Measurements from ENCODE around the gene SPATA18.
"Not testable (repeated sequence)": the region's sequence is repeated elsewhere in the genome, so short reads cannot be mapped to it uniquely, and the experiment has no call there.

The SPATA18 gene

GRCh38 chr4:52052475-52052780, 1.3 kb downstream of the SPATA18 start:
- Histone ChIP-seq H3K4me1 (ENCODE audit: control insufficient read depth, insufficient read depth, low read length) (peaks cover 27% of the 10 kb centered on the region), H3K36me3 (ENCODE audit: control insufficient read depth, insufficient read depth, low read length, severe bottlenecking) (no peaks in the 10 kb centered on the region), H3K9ac (ENCODE audit: low read length) (peak overlapping the region; percentile 88), H3K4me3 (ENCODE audit: low read length) (peak overlapping the region; percentile 93), H3K27me3 (replicated peaks; ENCODE audit: control insufficient read depth, insufficient read depth, low read length) (no peaks in the 10 kb centered on the region), H3K9me3 (ENCODE audit: control insufficient read depth, low read length) (no peaks in the 10 kb centered on the region)
- DNase-seq (ENCODE audit: low read depth), result peak; percentile 39

DNA sequence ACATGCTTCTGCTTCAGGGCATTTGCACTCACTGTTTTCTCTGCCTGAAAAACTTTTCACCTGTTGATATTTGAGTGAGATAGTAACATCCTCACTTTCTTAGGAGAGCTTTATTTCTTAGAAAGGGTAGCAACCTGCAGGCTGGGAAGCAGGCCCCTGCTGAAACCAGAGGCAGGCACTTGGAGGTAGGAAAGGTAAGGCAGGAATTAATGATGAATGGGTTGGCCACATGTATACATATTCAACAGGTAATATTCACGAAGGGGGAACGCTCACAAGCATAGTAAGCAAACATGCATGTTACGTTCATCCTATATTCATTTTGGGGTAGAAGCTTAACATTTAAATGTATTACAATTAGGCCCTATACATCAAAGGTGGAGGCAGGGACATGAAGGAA, 3.1 kb downstream of the SPATA18 start:
- no peaks in the 10 kb centered on the region for H3K9me3 ChIP-seq (ENCODE audit: control insufficient read depth, low read length)
- no peak overlapping the region for H3K9ac ChIP-seq (ENCODE audit: low read length)
- DNase-seq (ENCODE audit: low read depth), result no peak
- no peaks in the 10 kb centered on the region for H3K27me3 ChIP-seq (replicated peaks; ENCODE audit: control insufficient read depth, insufficient read depth, low read length)
- H3K4me3 ChIP-seq (ENCODE audit: low read length), result no peak overlapping the region
- peaks cover 45% of the 10 kb centered on the region for H3K4me1 ChIP-seq (ENCODE audit: control insufficient read depth, insufficient read depth, low read length)
- H3K36me3 ChIP-seq (ENCODE audit: control insufficient read depth, insufficient read depth, low read length, severe bottlenecking), result no peaks in the 10 kb centered on the region

GRCh38 chr4:52057196-52057595, 6.1 kb downstream of the SPATA18 start:
- Histone ChIP-seq H3K27me3 (replicated peaks; ENCODE audit: control insufficient read depth, insufficient read depth, low read length) (no peaks in the 10 kb centered on the region), H3K4me3 (ENCODE audit: low read length) (no peak overlapping the region), H3K9ac (ENCODE audit: low read length) (peak overlapping the region; percentile 7), H3K36me3 (ENCODE audit: control insufficient read depth, insufficient read depth, low read length, severe bottlenecking) (no peaks in the 10 kb centered on the region), H3K9me3 (ENCODE audit: control insufficient read depth, low read length) (no peaks in the 10 kb centered on the region), H3K4me1 (ENCODE audit: control insufficient read depth, insufficient read depth, low read length) (peaks cover 42% of the 10 kb centered on the region)
- peak; percentile 63 for DNase-seq (ENCODE audit: low read depth)

DNA sequence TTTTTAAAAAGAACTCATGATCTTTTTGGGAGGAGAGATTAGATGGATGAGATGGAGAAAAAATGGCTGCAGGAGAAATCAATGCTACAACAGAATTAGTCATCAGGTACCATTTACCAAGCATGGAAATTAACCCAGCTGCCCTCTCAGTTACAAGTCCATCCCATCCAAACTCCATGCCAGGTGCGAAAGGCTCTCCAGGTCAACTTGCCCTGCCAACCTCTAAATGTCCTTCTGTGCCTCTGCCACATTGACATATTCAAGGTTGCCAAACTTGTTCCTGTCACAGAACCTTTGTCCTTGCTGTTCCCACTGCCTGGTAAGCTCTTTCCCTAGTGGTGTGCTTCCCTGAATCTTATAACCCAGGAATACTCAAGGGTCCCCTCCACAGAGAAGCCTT, 7.2 kb downstream of the SPATA18 start:
- H3K4me1 ChIP-seq (ENCODE audit: control insufficient read depth, insufficient read depth, low read length), result peaks cover 39% of the 10 kb centered on the region
- H3K27me3 ChIP-seq (replicated peaks; ENCODE audit: control insufficient read depth, insufficient read depth, low read length), result no peaks in the 10 kb centered on the region
- no peak overlapping the region for H3K9ac ChIP-seq (ENCODE audit: low read length)
- H3K4me3 ChIP-seq (ENCODE audit: low read length), result no peak overlapping the region
- no peaks in the 10 kb centered on the region for H3K36me3 ChIP-seq (ENCODE audit: control insufficient read depth, insufficient read depth, low read length, severe bottlenecking)
- no peaks in the 10 kb centered on the region for H3K9me3 ChIP-seq (ENCODE audit: control insufficient read depth, low read length)
- no peak for DNase-seq (ENCODE audit: low read depth)

GRCh38 chr4:52059372-52059771, 8.3 kb downstream of the SPATA18 start:
- no peaks in the 10 kb centered on the region for H3K9me3 ChIP-seq (ENCODE audit: control insufficient read depth, low read length)
- no peaks in the 10 kb centered on the region for H3K27me3 ChIP-seq (replicated peaks; ENCODE audit: control insufficient read depth, insufficient read depth, low read length)
- peak; percentile 83 for DNase-seq (ENCODE audit: low read depth)

DNA sequence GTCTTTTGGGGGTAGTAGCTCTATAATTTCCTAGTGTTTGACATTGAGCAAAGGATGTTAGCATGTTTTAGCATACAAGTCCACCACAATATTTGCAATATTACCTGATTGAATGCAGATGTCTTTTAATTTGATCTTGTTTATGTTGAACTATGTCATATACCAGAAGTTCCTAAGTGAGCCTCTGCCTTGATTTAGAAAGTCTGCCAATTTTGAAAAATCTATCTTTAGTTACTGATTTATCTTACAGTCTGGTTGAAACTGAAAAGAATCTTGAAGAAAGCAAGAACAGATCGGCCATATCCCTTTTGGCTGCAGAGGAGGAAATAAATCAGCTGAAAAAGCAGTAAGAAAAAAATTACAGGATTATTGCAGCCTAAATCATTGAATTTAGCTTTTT, 18.5 kb downstream of the SPATA18 start:
- H3K9me3 ChIP-seq (ENCODE audit: control insufficient read depth, low read length), result no peaks in the 10 kb centered on the region
- H3K36me3 ChIP-seq (ENCODE audit: control insufficient read depth, insufficient read depth, low read length, severe bottlenecking), result no peaks in the 10 kb centered on the region
- peak; percentile 67 for DNase-seq (ENCODE audit: low read depth)
- no peak overlapping the region for H3K9ac ChIP-seq (ENCODE audit: low read length)
- H3K4me1 ChIP-seq (ENCODE audit: control insufficient read depth, insufficient read depth, low read length), result no peaks in the 10 kb centered on the region
- H3K4me3 ChIP-seq (ENCODE audit: low read length), result no peak overlapping the region
- no peaks in the 10 kb centered on the region for H3K27me3 ChIP-seq (replicated peaks; ENCODE audit: control insufficient read depth, insufficient read depth, low read length)

More at GRCh38 chr4:52059372-52059771, 8.3 kb downstream of the SPATA18 start:
- H3K4me3 ChIP-seq (ENCODE audit: low read length), result no peak overlapping the region
- no peaks in the 10 kb centered on the region for H3K36me3 ChIP-seq (ENCODE audit: control insufficient read depth, insufficient read depth, low read length, severe bottlenecking)
- H3K9ac ChIP-seq (ENCODE audit: low read length), result no peak overlapping the region
- H3K4me1 ChIP-seq (ENCODE audit: control insufficient read depth, insufficient read depth, low read length), result peaks cover 39% of the 10 kb centered on the region

DNA sequence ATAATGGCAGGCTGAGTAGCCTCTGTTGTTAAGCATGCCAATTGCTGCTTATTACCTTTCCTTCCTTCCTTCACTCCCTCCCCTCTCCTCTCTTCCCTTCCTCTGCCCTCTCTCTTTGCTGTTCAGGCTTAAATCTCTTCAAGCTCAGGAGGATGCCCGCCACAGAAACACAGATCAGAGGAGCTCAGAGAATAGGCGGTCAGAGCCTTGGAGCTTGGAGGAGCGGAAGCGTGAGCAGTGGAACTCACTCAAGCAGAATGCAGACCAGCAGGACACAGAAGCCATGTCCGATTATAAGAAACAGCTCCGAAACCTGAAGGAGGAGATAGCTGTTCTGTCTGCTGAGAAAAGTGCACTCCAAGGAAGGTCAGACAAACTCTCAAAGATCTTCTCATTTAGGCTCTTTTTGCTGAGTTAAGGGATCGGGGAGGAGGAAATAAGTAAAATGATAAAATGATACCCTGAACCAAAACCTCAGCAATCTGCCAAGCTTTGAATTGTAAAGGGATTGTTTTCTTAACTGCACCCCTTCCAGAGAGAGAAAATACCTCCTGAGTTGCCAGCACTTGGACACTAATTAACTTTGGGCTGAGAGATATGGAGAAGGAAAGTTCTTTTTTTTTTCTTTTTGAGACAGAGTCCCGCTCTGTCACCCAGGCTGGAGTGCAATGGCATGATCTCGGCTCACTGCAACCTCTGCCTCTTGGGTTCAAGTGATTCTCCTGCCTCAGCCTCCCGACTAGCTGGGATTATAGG, 20.9 kb downstream of the SPATA18 start:
- Histone ChIP-seq H3K4me3 (ENCODE audit: low read length) (no peak overlapping the region), H3K36me3 (ENCODE audit: control insufficient read depth, insufficient read depth, low read length, severe bottlenecking) (no peaks in the 10 kb centered on the region), H3K27me3 (replicated peaks; ENCODE audit: control insufficient read depth, insufficient read depth, low read length) (no peaks in the 10 kb centered on the region), H3K9me3 (ENCODE audit: control insufficient read depth, low read length) (no peaks in the 10 kb centered on the region), H3K4me1 (ENCODE audit: control insufficient read depth, insufficient read depth, low read length) (no peaks in the 10 kb centered on the region), H3K9ac (ENCODE audit: low read length) (no peak overlapping the region)
- DNase-seq (ENCODE audit: low read depth), result no peak

- H3K4me3 ChIP-seq (ENCODE audit: low read length), result peak overlapping the region; percentile 75
- peak; percentile 45 for DNase-seq (ENCODE audit: low read depth)
- H3K36me3 ChIP-seq (ENCODE audit: control insufficient read depth, insufficient read depth, low read length, severe bottlenecking), result peaks cover 12% of the 10 kb centered on the region
- no peaks in the 10 kb centered on the region for H3K27me3 ChIP-seq (replicated peaks; ENCODE audit: control insufficient read depth, insufficient read depth, low read length)
- no peaks in the 10 kb centered on the region for H3K9me3 ChIP-seq (ENCODE audit: control insufficient read depth, low read length)
- H3K4me1 ChIP-seq (ENCODE audit: control insufficient read depth, insufficient read depth, low read length), result no peaks in the 10 kb centered on the region
- H3K9ac ChIP-seq (ENCODE audit: low read length), result peak overlapping the region; percentile 38
Observed at GRCh38 chr4:52076731-52077130, 25.6 kb downstream of the SPATA18 start.

DNA sequence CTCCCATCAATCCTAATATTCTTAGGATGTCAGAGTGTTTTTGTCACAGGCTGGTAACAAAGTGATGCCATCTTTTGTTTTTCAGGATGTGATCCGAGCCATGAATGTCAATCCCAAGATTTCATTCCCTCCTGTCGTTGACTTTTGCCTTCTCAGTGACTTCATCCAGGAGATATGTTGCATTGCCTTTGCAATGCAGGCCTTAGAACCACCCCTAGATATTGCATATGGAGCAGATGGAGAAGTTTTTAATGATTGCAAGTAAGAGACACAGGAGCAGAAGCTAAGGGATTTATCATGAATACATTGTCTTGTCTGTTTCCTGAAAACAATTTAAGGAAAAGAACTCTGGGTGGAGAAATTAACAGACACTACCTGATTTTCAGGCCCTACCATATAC, 28.6 kb downstream of the SPATA18 start:
- no peaks in the 10 kb centered on the region for H3K27me3 ChIP-seq (replicated peaks; ENCODE audit: control insufficient read depth, insufficient read depth, low read length)
- no peak overlapping the region for H3K4me3 ChIP-seq (ENCODE audit: low read length)
- peaks cover 17% of the 10 kb centered on the region for H3K36me3 ChIP-seq (ENCODE audit: control insufficient read depth, insufficient read depth, low read length, severe bottlenecking)
- DNase-seq (ENCODE audit: low read depth), result no peak
- no peak overlapping the region for H3K9ac ChIP-seq (ENCODE audit: low read length)
- no peaks in the 10 kb centered on the region for H3K9me3 ChIP-seq (ENCODE audit: control insufficient read depth, low read length)
- H3K4me1 ChIP-seq (ENCODE audit: control insufficient read depth, insufficient read depth, low read length), result no peaks in the 10 kb centered on the region

- Histone ChIP-seq H3K9me3 (ENCODE audit: control insufficient read depth, low read length) (no peaks in the 10 kb centered on the region), H3K4me3 (ENCODE audit: low read length) (no peak overlapping the region), H3K9ac (ENCODE audit: low read length) (no peak overlapping the region), H3K36me3 (ENCODE audit: control insufficient read depth, insufficient read depth, low read length, severe bottlenecking) (peaks cover 17% of the 10 kb centered on the region), H3K4me1 (ENCODE audit: control insufficient read depth, insufficient read depth, low read length) (no peaks in the 10 kb centered on the region), H3K27me3 (replicated peaks; ENCODE audit: control insufficient read depth, insufficient read depth, low read length) (no peaks in the 10 kb centered on the region)
- DNase-seq (ENCODE audit: low read depth), result peak; percentile 56
Observed at GRCh38 chr4:52081216-52081615, 30.1 kb downstream of the SPATA18 start.

DNA sequence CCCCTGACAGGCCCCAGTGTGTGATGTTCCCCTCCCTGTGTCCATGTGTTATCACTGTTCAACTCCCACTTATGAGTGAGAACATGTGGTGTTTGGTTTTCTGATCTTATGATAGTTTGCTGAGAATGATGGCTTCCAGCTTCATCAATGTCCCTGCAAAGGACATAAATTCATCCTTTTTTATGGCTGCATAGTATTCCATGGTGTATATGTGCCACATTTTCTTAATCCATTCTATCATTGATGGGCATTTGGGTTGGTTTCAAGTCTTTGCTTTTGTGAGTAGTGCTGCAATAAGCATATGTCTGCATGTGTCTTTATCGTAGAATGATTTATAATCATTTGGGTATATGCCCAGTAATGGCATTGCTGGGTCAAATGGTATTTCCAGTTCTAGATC, 35.3 kb downstream of the SPATA18 start:
- not testable (repeated sequence) for H3K4me1 ChIP-seq (ENCODE audit: control insufficient read depth, insufficient read depth, low read length); H3K27me3 ChIP-seq (replicated peaks; ENCODE audit: control insufficient read depth, insufficient read depth, low read length); H3K4me3 ChIP-seq (ENCODE audit: low read length); H3K36me3 ChIP-seq (ENCODE audit: control insufficient read depth, insufficient read depth, low read length, severe bottlenecking); H3K9me3 ChIP-seq (ENCODE audit: control insufficient read depth, low read length); DNase-seq (ENCODE audit: low read depth); H3K9ac ChIP-seq (ENCODE audit: low read length)

- DNase-seq (ENCODE audit: low read depth), result peak; percentile 50
- H3K4me3 ChIP-seq (ENCODE audit: low read length), result no peak overlapping the region
Observed at GRCh38 chr4:52091801-52092200, 40.7 kb downstream of the SPATA18 start.

More at GRCh38 chr4:52091801-52092200, 40.7 kb downstream of the SPATA18 start:
- Histone ChIP-seq H3K4me1 (ENCODE audit: control insufficient read depth, insufficient read depth, low read length) (peaks cover 5% of the 10 kb centered on the region), H3K9ac (ENCODE audit: low read length) (no peak overlapping the region), H3K9me3 (ENCODE audit: control insufficient read depth, low read length) (no peaks in the 10 kb centered on the region), H3K36me3 (ENCODE audit: control insufficient read depth, insufficient read depth, low read length, severe bottlenecking) (no peaks in the 10 kb centered on the region), H3K27me3 (replicated peaks; ENCODE audit: control insufficient read depth, insufficient read depth, low read length) (no peaks in the 10 kb centered on the region)
